ENCODE measurements around the gene ENSA. TPM values are rescaled to one million over a fixed set of nuclear protein-coding genes. Genes with fewer than 3 reads are reported as not detected.

The ENSA gene
- total and polyA plus RNA-seq, 2 donors (not counting 3 experiments of a cell fraction or from before 2014, with no cell fraction given) = 32.4 to 155 TPM

DNA sequence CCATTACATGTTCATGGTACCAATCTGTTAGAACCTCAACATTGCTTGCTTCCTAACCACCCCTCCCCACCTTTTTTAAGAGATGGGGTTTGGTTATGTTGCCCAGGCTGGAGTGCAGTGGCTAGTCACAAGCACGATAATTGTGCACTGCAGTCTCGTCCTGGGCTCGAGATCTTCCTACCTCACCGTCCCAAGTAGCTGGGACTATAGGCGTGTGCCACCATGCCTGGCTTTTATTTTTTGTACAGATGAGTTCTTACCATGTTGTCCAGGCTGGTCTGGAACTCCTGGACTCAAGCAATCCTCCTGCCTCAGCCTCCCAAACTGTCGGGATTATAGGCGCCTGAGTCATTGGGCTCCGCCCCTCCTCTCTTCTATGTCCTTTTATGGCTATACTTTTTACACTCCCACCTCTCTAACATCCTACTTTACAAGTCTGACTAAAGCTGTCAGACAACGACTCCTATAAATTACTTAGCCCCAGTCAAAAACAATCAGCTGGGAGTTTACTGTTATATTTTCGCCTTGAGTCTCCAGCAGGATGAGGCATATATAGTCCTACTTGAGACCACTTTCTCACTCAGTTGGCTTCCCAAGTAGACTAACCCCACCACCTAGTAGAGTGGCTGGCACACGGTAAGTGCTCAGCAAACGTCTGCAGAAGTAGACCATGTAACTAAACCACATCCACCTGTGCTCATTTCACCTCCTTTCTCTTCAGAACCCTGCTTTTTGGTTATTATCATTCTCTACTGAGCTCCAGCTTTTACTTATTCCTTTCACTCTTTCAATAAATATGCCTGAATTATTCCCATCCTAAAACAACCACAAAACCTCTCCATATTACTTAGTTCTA is 13.8 kb downstream of the ENSA start:
- DNase-seq (ENCODE audit: low read depth, low spot score) (no peak), FAIRE-seq (no peak)
- intact Hi-C loops (cut with micrococcal nuclease) (no loop called here), dilution Hi-C loops (cut with MboI; ENCODE audit: extremely low pct_ligation_motif_present, low sequenced_read_pairs) (no loop called here)
- Histone ChIP-seq H3K36me3 (ENCODE audit: control insufficient read depth in 2 of 2, extremely low read depth in 1 of 2, insufficient read depth in 2 of 2, low read length in 2 of 2) (peaks cover 0 to 3% of the 10 kb centered on the region in 2 experiments), H3K27ac (ENCODE audit: insufficient read depth, low read depth, low read length) (peak overlapping the region; percentile 33), H3K4me3 (replicated peaks in 1 of 3; ENCODE audit: insufficient read depth in 1 of 3, low read depth in 1 of 3, low read length in 3 of 3) (no peak overlapping the region), H2AFZ (ENCODE audit: low read depth, low read length) (no peak overlapping the region), H3K27me3 (ENCODE audit: control insufficient read depth in 2 of 2, insufficient read depth in 2 of 2, low read length in 2 of 2) (no peaks in the 10 kb centered on the region), H3K9me1 (replicated peaks; ENCODE audit: control insufficient read depth, extremely low read depth, insufficient read depth, low read length) (no peaks in the 10 kb centered on the region), H3K4me2 (ENCODE audit: insufficient read depth, low read length) (no peak overlapping the region), H3K9ac (replicated peaks; ENCODE audit: extremely low read depth, insufficient read depth, low read length) (no peak overlapping the region), H3K9me3 (replicated peaks; ENCODE audit: control insufficient read depth, insufficient read depth, low read length) (no peaks in the 10 kb centered on the region), H3K79me2 (ENCODE audit: control insufficient read depth, insufficient read depth, low read length) (peaks cover 12% of the 10 kb centered on the region), H4K20me1 (replicated peaks; ENCODE audit: control insufficient read depth, extremely low read depth, insufficient read depth, low read length) (no peaks in the 10 kb centered on the region), H3K4me1 (ENCODE audit: control insufficient read depth, extremely low read depth, insufficient read depth, low read length) (peaks cover 54% of the 10 kb centered on the region)
- ChIA-PET POLR2A (interaction anchor here (1.3 kb wide), 1 partner anchor 36 kb away, joined by 4 read pairs; the partner anchor contains the start of gene MCL1), CTCF (interaction anchor here (1.1 to 13.1 kb wide), 3 partner anchors 36 to 306 kb away, joined by 3 to 288 read pairs (median 7); partner anchors contain the start of gene MCL1)
- BruUV-seq (replicated peaks) = no TSS peak
- no peak for TF ChIP-seq JUN (IDR thresholded peaks at IDR 0.05; ENCODE audit: borderline replicate concordance, insufficient read depth, insufficient read length, low read depth)
- no peak for TF ChIP-seq POLR2A (IDR thresholded peaks at IDR 0.05; ENCODE audit: low read depth, low read length)
- TF ChIP-seq GATA2 (IDR thresholded peaks at IDR 0.05; ENCODE audit: insufficient read depth, insufficient read length, low read depth, low read length) = no peak
- no peak for TF ChIP-seq MYC (IDR thresholded peaks at IDR 0.05; ENCODE audit: low read depth, low read length)
- no peak for TF ChIP-seq POLR2AphosphoS5 (IDR thresholded peaks at IDR 0.05; ENCODE audit: insufficient read depth, low read depth, low read length)
- TF ChIP-seq, protein P1, sequence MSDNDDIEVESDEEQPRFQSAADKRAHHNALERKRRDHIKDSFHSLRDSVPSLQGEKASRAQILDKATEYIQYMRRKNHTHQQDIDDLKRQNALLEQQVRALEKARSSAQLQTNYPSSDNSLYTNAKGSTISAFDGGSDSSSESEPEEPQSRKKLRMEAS (IDR thresholded peaks at IDR 0.05; ENCODE audit: insufficient read depth, insufficient read length) = no peak
- no peak for TF ChIP-seq FOS (IDR thresholded peaks at IDR 0.05; ENCODE audit: borderline replicate concordance, insufficient read depth, low read length)
- TF ChIP-seq, protein P2, sequence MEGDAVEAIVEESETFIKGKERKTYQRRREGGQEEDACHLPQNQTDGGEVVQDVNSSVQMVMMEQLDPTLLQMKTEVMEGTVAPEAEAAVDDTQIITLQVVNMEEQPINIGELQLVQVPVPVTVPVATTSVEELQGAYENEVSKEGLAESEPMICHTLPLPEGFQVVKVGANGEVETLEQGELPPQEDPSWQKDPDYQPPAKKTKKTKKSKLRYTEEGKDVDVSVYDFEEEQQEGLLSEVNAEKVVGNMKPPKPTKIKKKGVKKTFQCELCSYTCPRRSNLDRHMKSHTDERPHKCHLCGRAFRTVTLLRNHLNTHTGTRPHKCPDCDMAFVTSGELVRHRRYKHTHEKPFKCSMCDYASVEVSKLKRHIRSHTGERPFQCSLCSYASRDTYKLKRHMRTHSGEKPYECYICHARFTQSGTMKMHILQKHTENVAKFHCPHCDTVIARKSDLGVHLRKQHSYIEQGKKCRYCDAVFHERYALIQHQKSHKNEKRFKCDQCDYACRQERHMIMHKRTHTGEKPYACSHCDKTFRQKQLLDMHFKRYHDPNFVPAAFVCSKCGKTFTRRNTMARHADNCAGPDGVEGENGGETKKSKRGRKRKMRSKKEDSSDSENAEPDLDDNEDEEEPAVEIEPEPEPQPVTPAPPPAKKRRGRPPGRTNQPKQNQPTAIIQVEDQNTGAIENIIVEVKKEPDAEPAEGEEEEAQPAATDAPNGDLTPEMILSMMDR (IDR thresholded peaks at IDR 0.05; ENCODE audit: extremely low read depth in 1 of 2, insufficient read depth in 1 of 2, low read depth in 1 of 2, low read length in 2 of 2) = no peak
- TF ChIP-seq EZH2 (IDR thresholded peaks at IDR 0.05; ENCODE audit: borderline replicate concordance, low read depth, low read length, severe bottlenecking) = no peak
